GM12878 (cell line): Measurements from ENCODE around the gene AP3M1. TPM values are rescaled to one million over a fixed set of nuclear protein-coding genes. Genes with fewer than 3 reads are reported as not detected.

Experiments
- ATF7 ChIP-seq: fragments of 450-650 bp; IDR thresholded peaks from 2 replicates; pipeline ENCODE4 v1.6.1; 2016; ENCODE audit warnings: low read depth, mild to moderate bottlenecking
- ETV6 ChIP-seq, 2 experiments: fragments of 450-650 bp in 1 of 2; IDR thresholded peaks in 1 of 2; conservative IDR thresholded peaks in 1 of 2; 2 replicates each; pipeline ENCODE4 v1.6.1; 2014; ENCODE audit warnings: antibody characterized with exemption in 1 of 2, borderline replicate concordance in 1 of 2, low read depth in 1 of 2, mild to moderate bottlenecking in 1 of 2, moderate library complexity in 1 of 2
- FOS ChIP-seq: IDR thresholded peaks from 3 replicates; pipeline ENCODE4 v1.6.1; 2011; ENCODE audit warnings: borderline replicate concordance; ENCODE audit not compliant: insufficient read length; ENCODE audit errors: extremely low read depth
- FOXM1 ChIP-seq: IDR thresholded peaks from 2 replicates; pipeline ENCODE4 v1.6.1; 2012; ENCODE audit warnings: low read depth, mild to moderate bottlenecking, inconsistent platforms, low read length, moderate library complexity
- HDGF ChIP-seq: fragments of 450-650 bp; IDR thresholded peaks from 2 replicates; pipeline ENCODE4 v1.6.1; 2016; ENCODE audit warnings: antibody characterized with exemption
- IKZF1 ChIP-seq: fragments of 450-650 bp; conservative IDR thresholded peaks from 2 replicates; pipeline ENCODE4 v1.6.1; 2017; ENCODE audit warnings: antibody characterized with exemption, mild to moderate bottlenecking
- IKZF2 ChIP-seq, 2 experiments: fragments of 450-650 bp; IDR thresholded peaks; 2 replicates each; pipeline ENCODE4 v1.6.1; 2017; ENCODE audit warnings: mild to moderate bottlenecking in 2 of 2, moderate library complexity in 2 of 2
- JUND ChIP-seq: IDR thresholded peaks from 2 replicates; pipeline ENCODE4 v1.6.1; 2012; ENCODE audit warnings: low read depth, mild to moderate bottlenecking, low read length, improper control_type of control experiment, moderate library complexity
- MEF2B ChIP-seq: fragments of 450-650 bp; IDR thresholded peaks from 2 replicates; pipeline ENCODE4 v1.6.1; 2018; ENCODE audit warnings: mild to moderate bottlenecking, moderate library complexity; ENCODE audit not compliant: partially characterized antibody, poor library complexity, severe bottlenecking
- MTA2 ChIP-seq: fragments of 450-650 bp; IDR thresholded peaks from 2 replicates; pipeline ENCODE4 v1.6.1; 2016; ENCODE audit warnings: low read depth, mild to moderate bottlenecking, moderate library complexity
- MXI1 ChIP-seq: fragments of 150-350 bp; IDR thresholded peaks from 2 replicates; pipeline ENCODE4 v1.6.1; 2011; ENCODE audit warnings: low read depth, mild to moderate bottlenecking, inconsistent platforms, low read length, improper control_type of control experiment
- NBN ChIP-seq: fragments of 450-650 bp; IDR thresholded peaks from 2 replicates; pipeline ENCODE4 v1.6.1; 2016
- NKRF ChIP-seq: fragments of 450-650 bp; conservative IDR thresholded peaks from 2 replicates; pipeline ENCODE4 v1.6.1; 2017; ENCODE audit warnings: mild to moderate bottlenecking, moderate library complexity
- PKNOX1 ChIP-seq: fragments of 450-650 bp; IDR thresholded peaks from 2 replicates; pipeline ENCODE4 v1.6.1; 2016; ENCODE audit warnings: mild to moderate bottlenecking
- POLR2AphosphoS5 ChIP-seq: IDR thresholded peaks from 2 replicates; pipeline ENCODE4 v1.6.1; 2011; ENCODE audit warnings: mild to moderate bottlenecking, low read length, inconsistent platforms
- SKIL ChIP-seq: fragments of 450-650 bp; IDR thresholded peaks from 2 replicates; pipeline ENCODE4 v1.6.1; 2017; ENCODE audit warnings: mild to moderate bottlenecking, low read depth, inconsistent platforms; ENCODE audit not compliant: poor library complexity, severe bottlenecking
- SPI1 ChIP-seq: IDR thresholded peaks from 2 replicates; pipeline ENCODE4 v1.6.1; 2011; ENCODE audit warnings: low read depth, mild to moderate bottlenecking, low read length, moderate library complexity, borderline replicate concordance; ENCODE audit not compliant: insufficient read depth
- SRF ChIP-seq, 2 experiments: IDR thresholded peaks; 2 replicates each; pipeline ENCODE4 v1.6.1; 2011; ENCODE audit warnings: low read depth in 2 of 2, low read length in 2 of 2, mild to moderate bottlenecking in 1 of 2, moderate library complexity in 1 of 2
- TARDBP ChIP-seq: IDR thresholded peaks from 2 replicates; pipeline ENCODE4 v1.6.1; 2016; ENCODE audit warnings: borderline replicate concordance
- TBL1XR1 ChIP-seq: IDR thresholded peaks from 2 replicates; pipeline ENCODE4 v1.6.1; 2012; ENCODE audit warnings: low read depth, low read length, improper control_type of control experiment
- TCF12 ChIP-seq: IDR thresholded peaks from 2 replicates; pipeline ENCODE4 v1.6.1; 2011; ENCODE audit warnings: low read depth, mild to moderate bottlenecking, low read length
- ZNF687 ChIP-seq: fragments of 450-650 bp; IDR thresholded peaks from 2 replicates; pipeline ENCODE4 v1.6.1; 2017; ENCODE audit warnings: mild to moderate bottlenecking, moderate library complexity
- polyA plus RNA-seq, 11 experiments: library from polyadenylated mRNA; depleted of rRNA in 4 of 11; unstranded in 6 of 11; stranded (reverse) in 5 of 11; fragments of >200 nt; fragmentation: Nextera tagmentation in 4 of 11; fragmentation: Illumina TruSeq in 1 of 11; extraction: Ambion mirVana in 4 of 11; extraction: Trizol in 1 of 11; gene quantifications; 1 replicate in 1 of 11; 2 replicates in 10 of 11; pipeline versions ENCODE4 v1.2.1 to v1.2.3, GENCODE V29; 2011 to 2016; ENCODE audit warnings: inconsistent platforms in 2 of 11, missing spikeins in 2 of 11, low read depth in 1 of 11
- total RNA-seq, 4 experiments: library from RNA; depleted of rRNA in 3 of 4; stranded (reverse); fragments of >200 nt in 3 of 4; fragmentation: Illumina TruSeq in 1 of 4; extraction: Trizol in 1 of 4; gene quantifications; 2 replicates each; pipeline versions ENCODE4 v1.2.1 to v1.2.3, GENCODE V29; 2013 to 2021

The AP3M1 gene
- total and polyA plus RNA-seq, 10 of the 15 experiments (the other 5 are each of a cell fraction or from before 2014, with no cell fraction given) = 22.1 to 83.4 (median 47.7) TPM

- TF ChIP-seq PKNOX1 = peak; percentile 81
- no peak for TF ChIP-seq POLR2AphosphoS5
- no peak for TF ChIP-seq JUND
- TF ChIP-seq IKZF1 = peak; percentile 61
- peak; percentile 75 for TF ChIP-seq MTA2
- no peak for TF ChIP-seq SKIL
- TF ChIP-seq ZNF687 = no peak
- TF ChIP-seq SRF (IDR thresholded peaks at IDR 0.05; ENCODE audit: low read depth in 2 of 2, low read length in 2 of 2) = peak in 1 of 2 experiments; percentile 65; a peak in 1 of 4 replicates
- 0 out of 2 replicates have a peak, but pooled peaks have one; percentile 28 for TF ChIP-seq TBL1XR1
- no peak for TF ChIP-seq HDGF
- no peak for TF ChIP-seq NBN
- TF ChIP-seq FOS = no peak
- TF ChIP-seq NKRF = no peak
- peak; percentile 97 for TF ChIP-seq MEF2B
- no peak for TF ChIP-seq MXI1
- TF ChIP-seq IKZF2 (IDR thresholded peaks at IDR 0.05) = peak in 1 of 2 experiments; percentile 76; a peak in 3 of 4 replicates
- TF ChIP-seq ETV6 (conservative IDR thresholded peaks at IDR 0.05 in 1 of 2, IDR thresholded peaks at IDR 0.05 in 1 of 2; ENCODE audit: borderline replicate concordance in 1 of 2, low read depth in 1 of 2) = peak in 1 of 2 experiments; percentile 64; a peak in 2 of 4 replicates
- peak; percentile 86 for TF ChIP-seq SPI1
- peak; percentile 41; the same call in 1 of the 2 replicates for TF ChIP-seq ATF7
- TF ChIP-seq FOXM1 = peak; percentile 25; the same call in 1 of the 2 replicates
- TF ChIP-seq TCF12 = 0 out of 2 replicates have a peak, but pooled peaks have one; percentile 15
- no peak for TF ChIP-seq TARDBP
These were observed 53.9 kb downstream of the AP3M1 start (continued) for GRCh38 chr10:74096777-74097176.
